ENCODE results near the gene RAB29.
"Not testable (repeated sequence)": the region's sequence is repeated elsewhere in the genome, so short reads cannot be mapped to it uniquely, and the experiment has no call there.

Gene RAB29

GRCh38 chr1:205720740-205721139, 54.5 kb downstream of the RAB29 start:
- not testable (repeated sequence) for DNase-seq (ENCODE audit: low spot score)

- no peak for DNase-seq (ENCODE audit: low spot score)
These were observed 55.5 kb downstream of the RAB29 start for GRCh38 chr1:205719762-205720161.

GRCh38 chr1:205719015-205719414, 56.3 kb downstream of the RAB29 start:
- no peak for DNase-seq (ENCODE audit: low spot score)

All from putamen (tissue), 1 donor.